Measurements from ENCODE around the gene GCKR.

The GCKR gene

DNA sequence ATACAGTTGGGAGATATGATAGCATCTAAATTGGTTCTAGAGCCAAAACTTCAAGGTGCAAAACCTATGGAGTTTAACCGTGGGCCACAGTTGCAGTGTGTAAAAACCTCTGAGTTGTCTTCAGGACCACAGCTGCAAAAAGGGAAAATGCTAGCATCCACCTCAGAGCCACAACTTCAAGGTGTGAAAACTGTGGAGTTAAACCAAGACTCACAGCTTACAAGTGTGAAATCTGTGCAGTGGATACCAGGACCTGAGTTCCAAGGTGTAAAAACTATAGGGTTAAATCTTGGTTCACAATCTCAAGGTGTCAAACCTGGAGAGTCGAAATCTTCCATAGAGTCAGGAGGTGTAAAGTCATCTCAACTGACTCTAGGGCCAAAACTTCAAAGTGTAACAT lies 75.8 kb downstream of the GCKR start:
- no peak for DNase-seq

- no peak for DNase-seq
Measured at GRCh38 chr2:27572998-27573429, 76.4 kb downstream of the GCKR start.
